ENCODE results near the gene PLCD3. TPM values are rescaled to one million over a fixed set of nuclear protein-coding genes. Genes with fewer than 3 reads are reported as not detected.

The PLCD3 gene
- total RNA-seq, 4 donors from 2014 or later = 35.4 to 68.4 (median 44.2) TPM

GRCh38 chr17:45108595-45109521 lies 23.5 kb downstream of the PLCD3 start:
- DNase-seq (ENCODE audit: low spot score) (no peak), ATAC-seq (ENCODE audit: low FRiP score) (no peak)
- TF ChIP-seq CTCF (IDR thresholded peaks at IDR 0.05) = no peak

GRCh38 chr17:45108051-45108450 lies 24.3 kb downstream of the PLCD3 start:
- DNase-seq (ENCODE audit: low spot score) = no peak
- ATAC-seq (ENCODE audit: low FRiP score) = no peak
- no peak for TF ChIP-seq CTCF (IDR thresholded peaks at IDR 0.05)

- DNase-seq (ENCODE audit: low spot score) (no peak), ATAC-seq (ENCODE audit: low FRiP score) (no peak)
- no peak for TF ChIP-seq CTCF (IDR thresholded peaks at IDR 0.05)
Observed at GRCh38 chr17:45107293-45108010, 24.9 kb downstream of the PLCD3 start.

GRCh38 chr17:45106582-45106981 lies 25.7 kb downstream of the PLCD3 start:
- DNase-seq (ENCODE audit: low spot score) (no peak), ATAC-seq (ENCODE audit: low FRiP score) (no peak)
- TF ChIP-seq CTCF (IDR thresholded peaks at IDR 0.05) = no peak

GRCh38 chr17:45106096-45106495 lies 26.2 kb downstream of the PLCD3 start:
- TF ChIP-seq CTCF (IDR thresholded peaks at IDR 0.05) = no peak
- DNase-seq (ENCODE audit: low spot score) = no peak
- no peak for ATAC-seq (ENCODE audit: low FRiP score)

- TF ChIP-seq CTCF (IDR thresholded peaks at IDR 0.05) = no peak
- DNase-seq (ENCODE audit: low spot score) (no peak), ATAC-seq (ENCODE audit: low FRiP score) (no peak)
Observed at GRCh38 chr17:45104907-45105624, 27.2 kb downstream of the PLCD3 start.
